Measurements from ENCODE around the gene GLRA2. TPM values are rescaled to one million over a fixed set of nuclear protein-coding genes. Genes with fewer than 3 reads are reported as not detected.

GLRA2 gene
- total RNA-seq, 1 experiment from 2014 or later: not detected

DNA sequence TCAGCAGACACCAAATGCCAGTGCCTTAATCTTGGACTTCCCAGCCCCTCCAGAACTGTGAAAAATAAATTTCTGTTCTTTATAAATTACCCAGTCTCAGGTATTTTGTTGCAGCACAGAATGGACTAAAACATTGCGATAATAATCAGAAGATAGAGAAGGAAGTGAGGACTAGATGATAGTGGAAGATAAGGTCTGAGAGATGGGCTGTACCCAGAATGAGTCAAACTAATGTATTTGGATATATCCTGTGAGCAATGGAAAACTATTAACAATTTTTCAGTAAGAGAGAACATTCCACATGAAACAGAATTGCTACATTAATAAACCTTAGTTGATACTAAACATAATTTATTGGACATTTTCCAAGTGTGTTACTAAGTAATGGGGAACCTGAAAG is 250.2 kb downstream of the GLRA2 start:
- in situ Hi-C loops (cut with HindIII; ENCODE audit: low pct_unique_long_range_greater_than_20kb, low sequenced_read_pairs) (no loop called here), intact Hi-C loops (cut with micrococcal nuclease; ENCODE audit: unreplicated experiment) (no loop called here)
- no peak for DNase-seq (ENCODE audit: low read depth, low spot score)
- H3K27me3 ChIP-seq (ENCODE audit: control insufficient read depth, insufficient read depth, low read length): no peaks in the 10 kb centered on the region
- H3K36me3 ChIP-seq (ENCODE audit: control insufficient read depth, insufficient read depth, low read length): no peaks in the 10 kb centered on the region
- no peak overlapping the region for H3K27ac ChIP-seq (ENCODE audit: low read length)
- CTCF ChIA-PET: no interaction called here
- BruUV-seq (replicated peaks): no TSS peak
- TF ChIP-seq, protein P1, sequence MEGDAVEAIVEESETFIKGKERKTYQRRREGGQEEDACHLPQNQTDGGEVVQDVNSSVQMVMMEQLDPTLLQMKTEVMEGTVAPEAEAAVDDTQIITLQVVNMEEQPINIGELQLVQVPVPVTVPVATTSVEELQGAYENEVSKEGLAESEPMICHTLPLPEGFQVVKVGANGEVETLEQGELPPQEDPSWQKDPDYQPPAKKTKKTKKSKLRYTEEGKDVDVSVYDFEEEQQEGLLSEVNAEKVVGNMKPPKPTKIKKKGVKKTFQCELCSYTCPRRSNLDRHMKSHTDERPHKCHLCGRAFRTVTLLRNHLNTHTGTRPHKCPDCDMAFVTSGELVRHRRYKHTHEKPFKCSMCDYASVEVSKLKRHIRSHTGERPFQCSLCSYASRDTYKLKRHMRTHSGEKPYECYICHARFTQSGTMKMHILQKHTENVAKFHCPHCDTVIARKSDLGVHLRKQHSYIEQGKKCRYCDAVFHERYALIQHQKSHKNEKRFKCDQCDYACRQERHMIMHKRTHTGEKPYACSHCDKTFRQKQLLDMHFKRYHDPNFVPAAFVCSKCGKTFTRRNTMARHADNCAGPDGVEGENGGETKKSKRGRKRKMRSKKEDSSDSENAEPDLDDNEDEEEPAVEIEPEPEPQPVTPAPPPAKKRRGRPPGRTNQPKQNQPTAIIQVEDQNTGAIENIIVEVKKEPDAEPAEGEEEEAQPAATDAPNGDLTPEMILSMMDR (IDR thresholded peaks at IDR 0.05): no peak
- TF ChIP-seq TCF7L2 (IDR thresholded peaks at IDR 0.05; ENCODE audit: low read depth, low read length): no peak
- no peak for TF ChIP-seq POLR2AphosphoS5 (IDR thresholded peaks at IDR 0.05; ENCODE audit: low read depth, low read length)
- TF ChIP-seq, protein P2, sequence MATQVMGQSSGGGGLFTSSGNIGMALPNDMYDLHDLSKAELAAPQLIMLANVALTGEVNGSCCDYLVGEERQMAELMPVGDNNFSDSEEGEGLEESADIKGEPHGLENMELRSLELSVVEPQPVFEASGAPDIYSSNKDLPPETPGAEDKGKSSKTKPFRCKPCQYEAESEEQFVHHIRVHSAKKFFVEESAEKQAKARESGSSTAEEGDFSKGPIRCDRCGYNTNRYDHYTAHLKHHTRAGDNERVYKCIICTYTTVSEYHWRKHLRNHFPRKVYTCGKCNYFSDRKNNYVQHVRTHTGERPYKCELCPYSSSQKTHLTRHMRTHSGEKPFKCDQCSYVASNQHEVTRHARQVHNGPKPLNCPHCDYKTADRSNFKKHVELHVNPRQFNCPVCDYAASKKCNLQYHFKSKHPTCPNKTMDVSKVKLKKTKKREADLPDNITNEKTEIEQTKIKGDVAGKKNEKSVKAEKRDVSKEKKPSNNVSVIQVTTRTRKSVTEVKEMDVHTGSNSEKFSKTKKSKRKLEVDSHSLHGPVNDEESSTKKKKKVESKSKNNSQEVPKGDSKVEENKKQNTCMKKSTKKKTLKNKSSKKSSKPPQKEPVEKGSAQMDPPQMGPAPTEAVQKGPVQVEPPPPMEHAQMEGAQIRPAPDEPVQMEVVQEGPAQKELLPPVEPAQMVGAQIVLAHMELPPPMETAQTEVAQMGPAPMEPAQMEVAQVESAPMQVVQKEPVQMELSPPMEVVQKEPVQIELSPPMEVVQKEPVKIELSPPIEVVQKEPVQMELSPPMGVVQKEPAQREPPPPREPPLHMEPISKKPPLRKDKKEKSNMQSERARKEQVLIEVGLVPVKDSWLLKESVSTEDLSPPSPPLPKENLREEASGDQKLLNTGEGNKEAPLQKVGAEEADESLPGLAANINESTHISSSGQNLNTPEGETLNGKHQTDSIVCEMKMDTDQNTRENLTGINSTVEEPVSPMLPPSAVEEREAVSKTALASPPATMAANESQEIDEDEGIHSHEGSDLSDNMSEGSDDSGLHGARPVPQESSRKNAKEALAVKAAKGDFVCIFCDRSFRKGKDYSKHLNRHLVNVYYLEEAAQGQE (IDR thresholded peaks at IDR 0.05; ENCODE audit: insufficient read depth in 1 of 2, low read depth in 2 of 2, low read length in 1 of 2): no peak
- H3K4me3 ChIP-seq (ENCODE audit: low read depth in 2 of 2, low read length in 2 of 2): no peak overlapping the region
- no peak for ATAC-seq
- no peaks in the 10 kb centered on the region for H3K9me3 ChIP-seq (ENCODE audit: control insufficient read depth, insufficient read depth, low read depth, low read length)
- no peaks in the 10 kb centered on the region for H3K4me1 ChIP-seq (ENCODE audit: control insufficient read depth, insufficient read depth, low read length)
- POLR2A ChIA-PET: no interaction called here

Measured in Panc1 (cell line).